GM21381 (cell line): Measurements from ENCODE around the gene GNAI2.
A peak's percentile ranks its signal among the peaks of the same experiment; 100 is the strongest.

Source experiments
- ATAC-seq: cut with Tn5 transposase; IDR thresholded peaks from one replicate; pipeline ENCODE4 v1.9.1; 2021; ENCODE audit warnings: mild to moderate bottlenecking, moderate library complexity; ENCODE audit not compliant: unreplicated experiment

The GNAI2 gene

GRCh38 chr3:50295553-50296431 is 59.8 kb downstream of the GNAI2 start:
- ATAC-seq = no peak

GRCh38 chr3:50296721-50297383 is 60.8 kb downstream of the GNAI2 start:
- no peak for ATAC-seq

- no peak for ATAC-seq
Measured at GRCh38 chr3:50297384-50297775, 61.4 kb downstream of the GNAI2 start.

GRCh38 chr3:50297896-50298725 is 62.1 kb downstream of the GNAI2 start:
- ATAC-seq = no peak

GRCh38 chr3:50298836-50299637 is 63.0 kb downstream of the GNAI2 start, which contains the start of the genes HYAL3 and NAA80:
TSS of gene HYAL3 (minus strand) at chr3:50299405. CDS start at chr3:50295602, 3,803 bp downstream.
TSS of gene NAA80 (minus strand) at chr3:50299405. CDS start at chr3:50297463, 1,942 bp downstream.
- peak; percentile 81 for ATAC-seq

- ATAC-seq = peak; percentile 3
Measured at GRCh38 chr3:50299638-50299928, 63.6 kb downstream of the GNAI2 start.

GRCh38 chr3:50299929-50300680 is 64.1 kb downstream of the GNAI2 start:
- ATAC-seq = no peak

- ATAC-seq = no peak
Measured at GRCh38 chr3:50300681-50301254, 64.8 kb downstream of the GNAI2 start.

- ATAC-seq = no peak
Measured at GRCh38 chr3:50302095-50303012, 66.3 kb downstream of the GNAI2 start.

- no peak for ATAC-seq
Measured at GRCh38 chr3:50303013-50303815, 67.2 kb downstream of the GNAI2 start, which contains the start of gene HYAL1. TSS of gene HYAL1 (minus strand) at chr3:50303574. CDS start at chr3:50302956, 618 bp downstream.

- no peak for ATAC-seq
Measured at GRCh38 chr3:50304601-50305000, 68.6 kb downstream of the GNAI2 start.
